WERI-Rb-1 (cell line): ENCODE data around the gene AGT.

Experiments
- DNase-seq: peaks from one replicate; pipeline ENCODE4 v3.0.0-alpha.2; 2020
- H3K27ac ChIP-seq: fragments of 250-450 bp; sonication (Bioruptor Pico); 2 replicates; pipeline ENCODE4 v1.5.1; 2020; ENCODE audit warnings: mild to moderate bottlenecking, moderate library complexity
- H3K27me3 ChIP-seq: fragments of 250-450 bp; sonication (Bioruptor Pico); 2 replicates; pipeline ENCODE4 v1.5.1; 2021; ENCODE audit warnings: mild to moderate bottlenecking, low read depth, moderate library complexity; ENCODE audit not compliant: insufficient read depth, severe bottlenecking
- H3K36me3 ChIP-seq: fragments of 250-450 bp; sonication (Bioruptor Pico); 2 replicates; pipeline ENCODE4 v1.5.1; 2020; ENCODE audit warnings: mild to moderate bottlenecking, moderate library complexity
- H3K4me3 ChIP-seq: 2 replicates; pipeline ENCODE4 v1.5.1; 2011; ENCODE audit warnings: low read depth, mild to moderate bottlenecking, control low read depth, low read length
- H3K9me3 ChIP-seq: fragments of 250-450 bp; sonication (Bioruptor Pico); 2 replicates; pipeline ENCODE4 v1.5.1; 2021; ENCODE audit warnings: mild to moderate bottlenecking, moderate library complexity; ENCODE audit not compliant: severe bottlenecking
- TF ChIP-seq, protein P1 (sequence below): IDR thresholded peaks from 2 replicates; pipeline ENCODE4 v1.5.1; 2011; ENCODE audit warnings: low read depth, mild to moderate bottlenecking, control low read depth, inconsistent platforms, low read length

AGT gene

DNA sequence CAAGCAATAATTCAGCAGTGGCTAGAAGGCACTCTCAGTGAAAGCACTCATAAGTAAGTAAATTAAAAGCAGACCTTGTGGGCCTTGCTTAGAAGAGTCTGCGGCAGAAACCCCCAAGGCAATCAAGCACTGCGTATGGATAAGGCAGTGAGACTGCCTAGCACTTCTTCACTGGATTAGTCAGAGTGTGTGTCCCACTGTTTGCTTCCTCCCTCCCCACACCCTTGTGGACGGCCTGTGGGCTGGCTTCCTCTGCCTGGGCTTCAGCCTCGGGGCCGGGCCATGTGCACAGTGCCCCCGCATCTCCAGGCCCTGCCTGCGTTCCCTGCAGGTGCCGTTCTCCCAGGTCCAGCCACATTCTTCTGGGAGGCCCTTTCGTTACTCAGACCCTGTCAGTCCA, 23.8 kb downstream of the AGT start:
- Histone ChIP-seq H3K36me3 (peaks cover 89% of the 10 kb centered on the region), H3K4me3 (no peak overlapping the region), H3K27me3 (no peaks in the 10 kb centered on the region), H3K27ac (no peak overlapping the region), H3K9me3 (no peaks in the 10 kb centered on the region)
- no peak for DNase-seq
- TF ChIP-seq, protein P1, sequence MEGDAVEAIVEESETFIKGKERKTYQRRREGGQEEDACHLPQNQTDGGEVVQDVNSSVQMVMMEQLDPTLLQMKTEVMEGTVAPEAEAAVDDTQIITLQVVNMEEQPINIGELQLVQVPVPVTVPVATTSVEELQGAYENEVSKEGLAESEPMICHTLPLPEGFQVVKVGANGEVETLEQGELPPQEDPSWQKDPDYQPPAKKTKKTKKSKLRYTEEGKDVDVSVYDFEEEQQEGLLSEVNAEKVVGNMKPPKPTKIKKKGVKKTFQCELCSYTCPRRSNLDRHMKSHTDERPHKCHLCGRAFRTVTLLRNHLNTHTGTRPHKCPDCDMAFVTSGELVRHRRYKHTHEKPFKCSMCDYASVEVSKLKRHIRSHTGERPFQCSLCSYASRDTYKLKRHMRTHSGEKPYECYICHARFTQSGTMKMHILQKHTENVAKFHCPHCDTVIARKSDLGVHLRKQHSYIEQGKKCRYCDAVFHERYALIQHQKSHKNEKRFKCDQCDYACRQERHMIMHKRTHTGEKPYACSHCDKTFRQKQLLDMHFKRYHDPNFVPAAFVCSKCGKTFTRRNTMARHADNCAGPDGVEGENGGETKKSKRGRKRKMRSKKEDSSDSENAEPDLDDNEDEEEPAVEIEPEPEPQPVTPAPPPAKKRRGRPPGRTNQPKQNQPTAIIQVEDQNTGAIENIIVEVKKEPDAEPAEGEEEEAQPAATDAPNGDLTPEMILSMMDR, result no peak

- Histone ChIP-seq H3K9me3 (no peaks in the 10 kb centered on the region), H3K4me3 (no peak overlapping the region), H3K36me3 (peaks cover 87% of the 10 kb centered on the region), H3K27me3 (no peaks in the 10 kb centered on the region), H3K27ac (no peak overlapping the region)
- TF ChIP-seq, protein P1, result no peak
- no peak for DNase-seq
Measured at GRCh38 chr1:230686747-230687146, 27.2 kb downstream of the AGT start.

GRCh38 chr1:230684998-230685397, 28.9 kb downstream of the AGT start:
- TF ChIP-seq, protein P1, result no peak
- H3K36me3 ChIP-seq, result peaks cover 86% of the 10 kb centered on the region
- H3K9me3 ChIP-seq, result no peaks in the 10 kb centered on the region

GRCh38 chr1:230684146-230684545, 29.8 kb downstream of the AGT start:
- peaks cover 86% of the 10 kb centered on the region for H3K36me3 ChIP-seq
- H3K27ac ChIP-seq, result no peak overlapping the region
- no peak for DNase-seq
- no peaks in the 10 kb centered on the region for H3K27me3 ChIP-seq
- H3K4me3 ChIP-seq, result no peak overlapping the region
- TF ChIP-seq, protein P1, result no peak
- no peaks in the 10 kb centered on the region for H3K9me3 ChIP-seq

More at GRCh38 chr1:230684998-230685397, 28.9 kb downstream of the AGT start:
- no peak overlapping the region for H3K4me3 ChIP-seq
- H3K27ac ChIP-seq, result no peak overlapping the region
- no peaks in the 10 kb centered on the region for H3K27me3 ChIP-seq
- no peak for DNase-seq

GRCh38 chr1:230682882-230683610, 30.9 kb downstream of the AGT start:
- DNase-seq, result no peak
- H3K4me3 ChIP-seq, result no peak overlapping the region
- H3K27me3 ChIP-seq, result no peaks in the 10 kb centered on the region
- peaks cover 84% of the 10 kb centered on the region for H3K36me3 ChIP-seq
- H3K9me3 ChIP-seq, result no peaks in the 10 kb centered on the region
- no peak overlapping the region for H3K27ac ChIP-seq
- TF ChIP-seq, protein P1, result no peak

- H3K27ac ChIP-seq, result no peak overlapping the region
- DNase-seq, result no peak
- no peak overlapping the region for H3K4me3 ChIP-seq
- no peaks in the 10 kb centered on the region for H3K9me3 ChIP-seq
- no peaks in the 10 kb centered on the region for H3K27me3 ChIP-seq
- H3K36me3 ChIP-seq, result peaks cover 77% of the 10 kb centered on the region
- TF ChIP-seq, protein P1, result no peak
Measured at GRCh38 chr1:230682274-230682673, 31.6 kb downstream of the AGT start.
